Measurements from ENCODE around the gene JMJD8. TPM values are rescaled to one million over a fixed set of nuclear protein-coding genes. Genes with fewer than 3 reads are reported as not detected.
A peak's percentile ranks its signal among the peaks of the same experiment; 100 is the strongest.

Gene JMJD8
- total and polyA plus RNA-seq, 9 of the 15 experiments (the other 6 are each of a cell fraction or from before 2014, with no cell fraction given): 1.2 to 50.6 (median 29.3) TPM

DNA sequence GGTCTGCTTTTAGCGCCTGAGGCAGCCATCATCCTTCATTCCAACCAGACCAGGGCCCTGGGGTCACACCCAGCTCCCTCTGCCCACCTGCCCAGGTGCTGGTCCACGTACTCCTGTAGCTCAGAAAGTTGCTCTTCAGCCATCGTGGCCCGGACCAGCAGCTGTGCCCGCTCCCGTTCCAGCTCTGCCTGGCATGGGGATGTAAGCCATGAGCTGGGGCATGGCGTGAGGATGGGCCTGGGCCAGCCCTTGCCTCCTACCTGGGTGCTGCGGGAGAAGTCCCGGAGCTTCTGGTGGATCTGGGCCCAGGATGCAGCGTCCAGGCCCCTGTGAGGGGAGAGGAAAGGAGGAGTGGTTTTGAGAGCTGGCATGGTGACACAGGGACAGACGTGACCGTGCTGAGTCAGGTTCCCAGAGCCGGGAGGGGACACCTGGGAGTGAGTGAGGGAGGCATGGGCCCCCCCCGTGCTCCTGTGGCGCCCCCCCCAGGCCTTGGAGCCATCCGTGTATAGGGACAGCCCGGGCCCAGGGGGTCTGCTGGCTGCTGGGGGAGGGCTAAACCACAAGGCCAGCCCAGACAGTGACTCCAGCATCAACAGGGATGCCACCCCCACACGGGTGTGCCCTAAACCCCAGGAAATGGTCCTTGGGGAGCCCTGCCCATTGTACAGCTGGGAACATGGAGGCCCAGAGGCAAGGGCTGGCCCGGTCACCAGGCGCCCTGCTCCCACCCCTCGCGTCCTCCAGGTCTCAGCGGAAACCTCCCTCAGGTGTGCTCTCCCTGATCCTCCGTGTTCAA is 38.9 kb upstream of the JMJD8 start (continued):
- TF ChIP-seq, protein P1, sequence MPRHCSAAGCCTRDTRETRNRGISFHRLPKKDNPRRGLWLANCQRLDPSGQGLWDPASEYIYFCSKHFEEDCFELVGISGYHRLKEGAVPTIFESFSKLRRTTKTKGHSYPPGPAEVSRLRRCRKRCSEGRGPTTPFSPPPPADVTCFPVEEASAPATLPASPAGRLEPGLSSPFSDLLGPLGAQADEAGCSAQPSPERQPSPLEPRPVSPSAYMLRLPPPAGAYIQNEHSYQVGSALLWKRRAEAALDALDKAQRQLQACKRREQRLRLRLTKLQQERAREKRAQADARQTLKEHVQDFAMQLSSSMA (CRISPR knock-in tag; IDR thresholded peaks at IDR 0.05): no peak
- TF ChIP-seq, protein P2, sequence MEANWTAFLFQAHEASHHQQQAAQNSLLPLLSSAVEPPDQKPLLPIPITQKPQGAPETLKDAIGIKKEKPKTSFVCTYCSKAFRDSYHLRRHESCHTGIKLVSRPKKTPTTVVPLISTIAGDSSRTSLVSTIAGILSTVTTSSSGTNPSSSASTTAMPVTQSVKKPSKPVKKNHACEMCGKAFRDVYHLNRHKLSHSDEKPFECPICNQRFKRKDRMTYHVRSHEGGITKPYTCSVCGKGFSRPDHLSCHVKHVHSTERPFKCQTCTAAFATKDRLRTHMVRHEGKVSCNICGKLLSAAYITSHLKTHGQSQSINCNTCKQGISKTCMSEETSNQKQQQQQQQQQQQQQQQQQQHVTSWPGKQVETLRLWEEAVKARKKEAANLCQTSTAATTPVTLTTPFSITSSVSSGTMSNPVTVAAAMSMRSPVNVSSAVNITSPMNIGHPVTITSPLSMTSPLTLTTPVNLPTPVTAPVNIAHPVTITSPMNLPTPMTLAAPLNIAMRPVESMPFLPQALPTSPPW (CRISPR knock-in tag; IDR thresholded peaks at IDR 0.05): peak; percentile 18; the same call in 1 of the 2 replicates
- no peak for TF ChIP-seq MCM7 (IDR thresholded peaks at IDR 0.05)
- TF ChIP-seq, protein P3, sequence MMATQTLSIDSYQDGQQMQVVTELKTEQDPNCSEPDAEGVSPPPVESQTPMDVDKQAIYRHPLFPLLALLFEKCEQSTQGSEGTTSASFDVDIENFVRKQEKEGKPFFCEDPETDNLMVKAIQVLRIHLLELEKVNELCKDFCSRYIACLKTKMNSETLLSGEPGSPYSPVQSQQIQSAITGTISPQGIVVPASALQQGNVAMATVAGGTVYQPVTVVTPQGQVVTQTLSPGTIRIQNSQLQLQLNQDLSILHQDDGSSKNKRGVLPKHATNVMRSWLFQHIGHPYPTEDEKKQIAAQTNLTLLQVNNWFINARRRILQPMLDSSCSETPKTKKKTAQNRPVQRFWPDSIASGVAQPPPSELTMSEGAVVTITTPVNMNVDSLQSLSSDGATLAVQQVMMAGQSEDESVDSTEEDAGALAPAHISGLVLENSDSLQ (IDR thresholded peaks at IDR 0.05): no peak
- no peak for TF ChIP-seq SLC30A9 (CRISPR knock-in tag; IDR thresholded peaks at IDR 0.05)
- TF ChIP-seq, protein P4, sequence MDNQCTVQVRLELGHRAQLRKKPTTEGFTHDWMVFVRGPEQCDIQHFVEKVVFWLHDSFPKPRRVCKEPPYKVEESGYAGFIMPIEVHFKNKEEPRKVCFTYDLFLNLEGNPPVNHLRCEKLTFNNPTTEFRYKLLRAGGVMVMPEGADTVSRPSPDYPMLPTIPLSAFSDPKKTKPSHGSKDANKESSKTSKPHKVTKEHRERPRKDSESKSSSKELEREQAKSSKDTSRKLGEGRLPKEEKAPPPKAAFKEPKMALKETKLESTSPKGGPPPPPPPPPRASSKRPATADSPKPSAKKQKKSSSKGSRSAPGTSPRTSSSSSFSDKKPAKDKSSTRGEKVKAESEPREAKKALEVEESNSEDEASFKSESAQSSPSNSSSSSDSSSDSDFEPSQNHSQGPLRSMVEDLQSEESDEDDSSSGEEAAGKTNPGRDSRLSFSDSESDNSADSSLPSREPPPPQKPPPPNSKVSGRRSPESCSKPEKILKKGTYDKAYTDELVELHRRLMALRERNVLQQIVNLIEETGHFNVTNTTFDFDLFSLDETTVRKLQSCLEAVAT (IDR thresholded peaks at IDR 0.05): no peak
- no peak for TF ChIP-seq TSC22D4 (tag; IDR thresholded peaks at IDR 0.05)
- no peak for TF ChIP-seq CBFA2T2 (conservative IDR thresholded peaks at IDR 0.05)
- TF ChIP-seq, protein P5, sequence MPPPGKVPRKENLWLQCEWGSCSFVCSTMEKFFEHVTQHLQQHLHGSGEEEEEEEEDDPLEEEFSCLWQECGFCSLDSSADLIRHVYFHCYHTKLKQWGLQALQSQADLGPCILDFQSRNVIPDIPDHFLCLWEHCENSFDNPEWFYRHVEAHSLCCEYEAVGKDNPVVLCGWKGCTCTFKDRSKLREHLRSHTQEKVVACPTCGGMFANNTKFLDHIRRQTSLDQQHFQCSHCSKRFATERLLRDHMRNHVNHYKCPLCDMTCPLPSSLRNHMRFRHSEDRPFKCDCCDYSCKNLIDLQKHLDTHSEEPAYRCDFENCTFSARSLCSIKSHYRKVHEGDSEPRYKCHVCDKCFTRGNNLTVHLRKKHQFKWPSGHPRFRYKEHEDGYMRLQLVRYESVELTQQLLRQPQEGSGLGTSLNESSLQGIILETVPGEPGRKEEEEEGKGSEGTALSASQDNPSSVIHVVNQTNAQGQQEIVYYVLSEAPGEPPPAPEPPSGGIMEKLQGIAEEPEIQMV (tag; conservative IDR thresholded peaks at IDR 0.05; ENCODE audit: low read depth): no peak
- no peak for TF ChIP-seq PRMT5 (CRISPR knock-in tag; IDR thresholded peaks at IDR 0.05)
- TF ChIP-seq GABPA (tag; conservative IDR thresholded peaks at IDR 0.05; ENCODE audit: low read depth): no peak
- TF ChIP-seq ZNF444 (CRISPR knock-in tag; IDR thresholded peaks at IDR 0.05): no peak
- no peak for TF ChIP-seq ZFP30 (CRISPR knock-in tag; IDR thresholded peaks at IDR 0.05; ENCODE audit: borderline replicate concordance)
- no peak for TF ChIP-seq HIVEP1 (CRISPR knock-in tag; IDR thresholded peaks at IDR 0.05)
- TF ChIP-seq HNRNPK (IDR thresholded peaks at IDR 0.05; ENCODE audit: low read depth, low read length, poor library complexity, severe bottlenecking): no peak
- TF ChIP-seq CXXC5 (CRISPR knock-in tag; IDR thresholded peaks at IDR 0.05): no peak
- no peak for TF ChIP-seq POU5F1 (IDR thresholded peaks at IDR 0.05; ENCODE audit: borderline replicate concordance, low read depth, low read length, partially characterized antibody)
- TF ChIP-seq CEBPG (CRISPR knock-in tag; IDR thresholded peaks at IDR 0.05): no peak
- TF ChIP-seq CEBPG (tag; conservative IDR thresholded peaks at IDR 0.05 in 1 of 2, IDR thresholded peaks at IDR 0.05 in 1 of 2): no peak
- TF ChIP-seq BMI1 (IDR thresholded peaks at IDR 0.05; ENCODE audit: low read length): no peak

Data from K562 (cell line).